Stimulated activated CD8-positive, alpha-beta memory T cell treated with anti-CD3 and anti-CD28 coated beads, Interleukin-12 subunit alpha, Interleukin-12 subunit beta, amount 100 ng/mL, for 1 hour (primary cell): ENCODE measurements around the gene GKAP1.
A peak's percentile ranks its signal among the peaks of the same experiment; 100 is the strongest.
"Not testable (repeated sequence)": the region's sequence is repeated elsewhere in the genome, so short reads cannot be mapped to it uniquely, and the experiment has no call there.

Experiments
- DNase-seq: peaks from one replicate; pipeline ENCODE4 v3.0.0-alpha.2; 2020; ENCODE audit warnings: low read depth

GKAP1 gene

DNA sequence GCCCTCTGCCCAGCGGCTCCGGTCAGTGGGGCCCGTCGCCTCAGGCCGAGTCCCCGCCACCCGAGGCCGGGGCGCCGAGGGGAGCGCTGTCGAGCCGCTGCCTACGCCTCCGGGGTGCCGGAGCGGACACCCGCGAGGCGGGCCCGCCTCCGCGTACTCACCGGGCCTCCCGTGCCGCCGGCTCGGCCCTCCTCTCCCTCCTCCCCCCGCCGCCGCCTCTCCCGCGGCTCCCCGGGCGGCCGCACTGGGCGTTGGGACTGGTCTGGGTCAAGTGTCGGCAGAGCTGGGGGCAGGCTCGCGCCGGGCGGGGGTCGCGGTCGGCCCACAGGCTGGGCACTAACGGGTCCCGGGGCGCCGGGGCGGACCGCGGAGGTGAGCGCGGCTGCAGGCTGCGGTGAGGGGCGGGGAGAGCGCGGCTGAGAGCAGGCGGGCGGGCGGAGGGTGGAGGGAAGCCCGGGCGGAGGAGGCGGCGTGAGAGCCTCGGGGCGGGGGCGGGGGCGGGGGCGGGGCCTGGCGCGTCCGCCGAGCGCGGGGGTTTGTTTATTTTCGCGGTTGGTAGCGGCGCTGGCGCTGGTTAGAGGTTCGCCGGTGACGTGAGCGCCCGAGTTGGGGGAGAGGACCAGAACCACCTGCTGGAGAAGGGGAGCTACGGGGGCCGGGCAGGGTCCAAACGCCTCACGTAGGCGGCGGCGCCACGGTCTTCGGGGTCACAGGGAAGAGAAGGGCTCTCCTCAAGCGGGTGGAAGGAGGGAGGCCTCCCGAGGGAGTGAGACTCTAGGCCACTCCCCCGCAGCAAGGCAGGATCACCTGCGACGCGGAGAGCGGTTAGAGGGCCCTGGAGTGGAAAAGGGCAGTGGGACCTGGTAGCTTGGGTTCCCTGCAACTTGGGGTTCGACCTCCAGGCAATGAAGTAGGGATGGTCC is at the start of gene GKAP1:
GKAP1 (minus strand) TSS at position 414 of the 923 bp plus-strand sequence. CDS start 11,252 bp downstream, outside the sequence.
- DNase-seq: peak; percentile 65

GRCh38 chr9:83849895-83850294 is 32.3 kb upstream of the GKAP1 start:
- DNase-seq: not testable (repeated sequence)

DNA sequence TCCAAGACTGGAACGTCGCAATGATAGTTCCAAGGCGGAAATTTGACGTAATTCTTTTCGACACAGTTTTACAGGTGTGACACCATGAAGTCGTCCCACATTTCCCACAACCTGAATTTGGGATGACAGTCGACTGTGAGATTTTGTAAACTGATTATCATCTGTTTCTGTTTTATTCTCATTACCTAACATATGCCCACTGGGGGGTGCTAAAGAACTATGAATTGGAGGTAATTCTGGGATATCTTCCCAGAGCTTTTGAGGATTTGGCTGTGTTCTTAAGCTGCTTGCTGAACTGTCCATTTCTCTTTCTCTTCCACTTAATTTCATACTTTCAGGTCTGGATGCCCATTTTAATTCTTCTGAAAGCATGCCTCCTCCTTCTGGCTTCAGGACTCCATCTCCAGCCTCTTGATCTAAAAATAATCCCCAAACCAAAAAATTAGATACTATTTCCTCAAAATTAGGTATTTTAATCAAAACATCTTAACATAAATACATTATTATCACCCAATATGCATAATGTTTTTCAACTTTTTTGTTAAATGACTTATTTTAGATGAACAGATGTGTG is 19.6 kb upstream of the GKAP1 start:
- DNase-seq: not testable (repeated sequence)

- not testable (repeated sequence) for DNase-seq
These were observed 13.0 kb upstream of the GKAP1 start for GRCh38 chr9:83830426-83831071.

GRCh38 chr9:83824986-83825623 is 7.5 kb upstream of the GKAP1 start:
- DNase-seq: not testable (repeated sequence)

- peak; percentile 15 for DNase-seq
These were observed 586 bp downstream of the GKAP1 start for GRCh38 chr9:83817011-83817355.

DNA sequence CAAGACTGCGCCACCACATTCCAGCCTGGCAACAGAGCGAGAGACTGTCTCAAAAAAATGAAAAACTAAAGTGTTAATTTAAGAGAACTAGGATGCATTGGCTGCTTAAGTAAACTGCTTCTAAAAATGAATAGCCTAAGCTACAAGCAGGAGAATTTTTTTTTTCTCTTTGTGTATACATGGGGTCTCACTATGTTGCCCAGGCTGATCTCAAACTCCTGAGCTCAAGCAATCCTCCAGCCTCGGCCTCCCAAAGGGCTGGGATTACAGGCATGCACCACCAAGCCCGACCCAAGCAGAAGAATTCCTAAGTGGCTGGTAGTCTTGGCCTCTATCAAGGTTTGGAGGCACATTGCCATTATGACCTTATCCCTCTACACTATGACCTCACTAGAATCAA is 2.4 kb downstream of the GKAP1 start:
- not testable (repeated sequence) for DNase-seq

GRCh38 chr9:83809213-83809612 is 8.4 kb downstream of the GKAP1 start:
- DNase-seq: not testable (repeated sequence)

DNA sequence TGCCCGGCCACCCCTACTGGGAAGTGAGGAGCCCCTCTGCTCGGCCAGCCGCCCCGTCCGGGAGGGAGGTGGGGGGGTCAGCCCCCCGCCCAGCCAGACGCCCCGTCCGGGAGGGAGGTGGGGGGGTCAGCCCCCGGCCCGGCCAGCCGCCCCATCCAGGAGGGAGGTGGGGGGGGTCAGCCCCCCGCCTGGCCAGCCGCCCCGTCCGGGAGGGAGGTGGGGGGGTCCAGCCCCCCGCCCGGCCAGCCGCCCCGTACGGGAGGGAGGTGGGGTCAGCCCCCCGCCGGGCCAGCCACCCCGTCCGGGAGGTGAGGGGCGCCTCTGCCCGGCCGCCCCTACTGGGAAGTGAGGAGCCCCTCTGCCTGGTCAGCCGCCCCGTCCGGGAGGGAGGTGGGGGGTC is 13.1 kb downstream of the GKAP1 start:
- DNase-seq: not testable (repeated sequence)

DNA sequence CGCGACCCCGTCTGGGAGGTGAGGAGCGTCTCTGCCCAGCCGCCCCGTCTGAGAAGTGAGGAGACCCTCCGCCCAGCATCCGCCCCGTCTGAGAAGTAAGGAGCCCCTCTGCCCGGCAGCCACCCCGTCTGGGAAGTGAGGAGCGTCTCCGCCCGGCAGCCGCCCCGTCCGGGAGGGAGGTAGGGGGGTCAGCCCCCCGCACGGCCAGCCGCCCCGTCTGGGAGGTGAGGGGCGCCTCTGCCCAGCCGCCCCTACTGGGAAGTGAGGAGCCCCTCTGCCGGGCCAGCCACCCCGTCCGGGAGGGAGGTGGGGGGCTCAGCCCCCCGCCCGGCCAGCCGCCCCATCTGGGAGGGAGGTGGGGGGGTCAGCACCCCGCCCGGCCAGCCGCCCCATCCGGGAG is 13.6 kb downstream of the GKAP1 start:
- not testable (repeated sequence) for DNase-seq

DNA sequence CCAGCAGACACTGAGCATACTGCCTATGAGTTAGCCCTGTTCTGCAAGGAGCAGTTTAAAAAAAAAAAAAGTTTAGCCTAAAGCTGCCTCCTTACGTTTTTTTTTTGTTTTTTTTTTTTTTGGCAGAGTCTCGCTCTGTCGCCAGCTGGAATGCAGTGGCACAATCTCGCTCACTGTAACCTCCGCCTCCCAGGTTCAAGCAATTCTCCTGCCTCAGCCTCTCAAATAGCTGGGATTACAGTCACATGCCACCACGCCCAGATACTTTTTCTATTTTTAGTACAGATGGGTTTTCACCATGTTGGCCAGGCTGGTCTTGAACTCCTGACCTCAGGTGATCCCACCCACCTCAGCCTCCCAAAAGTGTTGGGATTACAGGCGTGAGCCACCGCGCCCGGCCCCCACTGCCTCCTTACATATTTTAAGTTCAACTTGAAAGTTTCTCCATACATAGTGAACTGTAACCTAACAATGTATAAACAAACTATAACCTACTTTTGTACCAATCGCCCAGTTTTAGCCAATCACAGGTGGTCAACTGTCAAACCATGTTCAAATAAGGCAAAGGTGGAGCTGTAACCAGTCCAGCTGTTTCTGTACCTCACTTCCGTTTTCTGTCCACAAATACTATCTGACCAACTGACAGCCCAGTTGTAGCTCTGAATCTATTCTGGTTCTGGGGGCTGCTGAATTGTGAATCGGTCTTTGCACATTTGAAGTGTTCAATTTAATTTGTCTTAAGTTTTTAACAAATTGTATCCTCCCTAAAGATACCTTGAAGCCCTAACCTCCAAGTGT is 17.1 kb downstream of the GKAP1 start:
- no peak for DNase-seq

GRCh38 chr9:83794051-83794450 is 23.5 kb downstream of the GKAP1 start:
- DNase-seq: no peak

- no peak for DNase-seq
These were observed 24.8 kb downstream of the GKAP1 start for GRCh38 chr9:83792746-83793145.

DNA sequence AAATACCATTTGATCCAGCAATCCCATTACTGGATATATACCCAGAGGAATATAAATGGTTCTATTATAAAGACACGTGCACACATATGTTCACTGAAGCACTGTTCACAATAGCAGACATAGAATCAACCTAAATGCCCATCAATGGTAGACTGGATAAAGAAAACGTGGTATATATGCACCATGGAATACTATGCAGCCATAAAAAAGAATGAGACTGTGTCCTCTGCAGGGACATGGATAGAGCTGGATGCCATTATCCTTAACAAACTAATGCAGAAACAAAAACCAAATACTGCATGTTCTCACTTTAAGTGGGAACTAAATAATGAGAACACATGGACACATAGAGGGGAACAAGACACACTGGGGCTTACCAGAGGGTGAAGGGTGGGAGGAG is 39.4 kb downstream of the GKAP1 start:
- no peak for DNase-seq

- DNase-seq: no peak
These were observed 41.6 kb downstream of the GKAP1 start for GRCh38 chr9:83775932-83776331.

DNA sequence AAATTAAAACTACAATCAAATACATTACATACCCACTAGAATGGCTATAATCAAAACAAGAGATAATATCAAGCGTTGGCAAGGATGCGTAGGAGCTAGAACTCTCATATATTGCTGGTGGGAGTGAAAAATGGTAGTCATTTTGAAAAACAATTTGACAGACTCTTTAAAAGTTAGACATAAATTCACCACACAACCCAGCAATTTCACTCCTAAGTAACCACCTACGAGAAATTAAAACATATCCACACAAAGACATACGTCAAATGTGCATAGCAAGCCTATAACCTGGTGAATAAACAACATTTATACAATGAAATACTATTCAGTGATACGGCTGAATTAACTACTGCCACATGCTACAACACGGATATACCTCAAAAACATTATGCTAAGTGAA is 44.7 kb downstream of the GKAP1 start:
- no peak for DNase-seq

- DNase-seq: no peak
These were observed 52.2 kb downstream of the GKAP1 start for GRCh38 chr9:83765376-83765775.

DNA sequence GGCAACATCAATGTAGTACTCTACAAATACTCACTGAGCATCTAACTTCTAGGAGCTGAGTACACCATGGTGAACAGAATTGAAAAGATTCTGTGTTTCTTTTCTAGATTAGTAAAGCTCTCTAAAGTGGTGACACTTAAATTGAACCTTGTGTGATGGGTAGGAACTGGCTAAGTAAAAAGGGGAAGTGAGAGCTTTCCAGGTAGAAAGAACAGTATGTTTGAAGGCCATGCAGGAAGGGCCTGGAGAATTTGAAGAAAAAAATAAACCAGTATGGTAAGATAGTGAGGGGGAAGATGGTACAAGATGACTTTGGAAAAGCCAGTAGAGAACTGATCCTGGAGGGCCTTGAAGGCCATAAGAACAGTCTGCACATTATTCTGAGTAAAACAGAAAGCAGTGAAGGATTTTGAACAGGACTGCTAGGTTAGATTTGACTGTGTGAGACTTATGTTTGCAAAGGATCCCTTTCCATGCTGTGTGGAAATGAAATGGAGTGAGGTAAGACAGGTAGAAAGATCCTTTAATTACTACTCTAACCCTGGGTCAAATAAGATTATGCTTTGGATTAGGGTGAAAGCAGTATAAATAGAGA is 63.1 kb downstream of the GKAP1 start:
- DNase-seq: no peak

GRCh38 chr9:83749706-83750105 is 67.9 kb downstream of the GKAP1 start:
- DNase-seq: no peak

- DNase-seq: no peak
These were observed 73.4 kb downstream of the GKAP1 start for GRCh38 chr9:83744206-83744605.

- DNase-seq: no peak
These were observed 83.8 kb downstream of the GKAP1 start for GRCh38 chr9:83733739-83734138.
